Smooth muscle cell of the brain vasculature (primary cell): ENCODE measurements around the gene CPOX.
A peak's percentile ranks its signal among the peaks of the same experiment; 100 is the strongest.
"Not testable (repeated sequence)": the region's sequence is repeated elsewhere in the genome, so short reads cannot be mapped to it uniquely, and the experiment has no call there.

Source experiments
- DNase-seq: peaks from one replicate; pipeline ENCODE4 v3.0.0-alpha.2; 2012; ENCODE audit warnings: low read depth, low spot score

The CPOX gene

DNA sequence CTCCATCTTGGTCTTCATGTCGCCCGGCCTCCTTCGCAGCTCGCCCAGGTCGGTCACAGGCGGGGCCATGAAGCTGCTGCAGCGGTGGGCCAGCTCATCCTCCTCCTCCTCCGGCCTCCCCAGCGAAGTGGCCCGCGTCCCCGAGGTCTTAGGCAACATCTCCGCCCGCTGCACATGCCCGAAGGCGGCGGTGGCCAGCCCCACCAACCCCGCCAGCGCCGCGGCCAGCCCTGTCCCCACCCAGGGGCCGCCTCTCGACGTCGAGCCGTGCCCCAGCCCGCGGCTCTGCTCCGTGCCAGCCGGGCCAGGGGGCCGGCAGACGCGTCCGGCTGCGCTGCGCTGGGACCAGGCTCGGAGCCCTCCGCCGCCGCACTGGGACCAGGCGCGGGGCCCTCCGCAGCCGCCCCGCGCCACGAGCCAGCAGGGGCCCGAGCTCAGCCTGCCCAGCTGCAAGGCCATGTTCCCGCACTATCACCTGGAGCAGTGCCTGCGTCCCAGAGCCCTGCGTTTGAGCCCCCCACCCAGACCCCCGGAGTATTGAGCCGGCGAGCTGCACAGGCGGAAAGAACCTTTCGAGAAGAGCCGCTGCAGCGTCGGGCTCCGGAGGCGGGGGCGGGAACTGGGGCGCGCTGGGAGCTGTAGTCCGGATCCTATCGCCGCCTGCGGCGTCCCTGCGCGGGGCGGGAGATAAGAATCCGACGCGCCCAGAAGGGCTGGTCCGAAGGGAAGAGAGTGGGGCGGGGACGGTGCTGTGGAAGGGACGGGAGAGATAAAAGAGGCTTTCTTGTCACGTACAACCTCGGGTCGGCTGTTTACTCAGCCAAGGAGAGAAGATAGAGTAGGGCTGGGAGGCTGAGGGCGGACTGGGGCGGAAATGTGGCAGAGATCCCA, at the start of gene CPOX:
Gene CPOX, minus strand, starts transcription at position 566 of the 891 bp plus-strand sequence. Its CDS starts 107 bp downstream, at position 459.
- peak; percentile 56 for DNase-seq

DNA sequence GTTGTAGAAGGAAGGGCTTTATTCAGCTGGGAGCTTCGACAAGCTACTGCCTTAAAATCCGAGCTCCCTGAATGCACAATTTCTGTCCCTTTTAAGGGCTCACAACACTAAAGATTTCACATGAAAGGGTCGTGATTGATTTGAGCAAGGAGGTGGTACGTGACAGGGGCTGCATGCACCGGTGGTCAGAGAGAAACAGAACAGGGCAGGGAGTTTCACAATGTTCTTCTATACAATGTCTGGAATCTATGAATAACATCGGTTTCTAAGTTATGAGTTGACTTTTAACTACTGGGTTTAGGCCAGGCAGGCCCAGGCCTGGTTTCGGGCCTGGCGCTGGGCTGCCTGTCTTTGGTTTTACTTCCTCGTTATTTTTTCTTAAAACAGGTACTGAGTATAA, 49.4 kb upstream of the CPOX start:
- not testable (repeated sequence) for DNase-seq

DNA sequence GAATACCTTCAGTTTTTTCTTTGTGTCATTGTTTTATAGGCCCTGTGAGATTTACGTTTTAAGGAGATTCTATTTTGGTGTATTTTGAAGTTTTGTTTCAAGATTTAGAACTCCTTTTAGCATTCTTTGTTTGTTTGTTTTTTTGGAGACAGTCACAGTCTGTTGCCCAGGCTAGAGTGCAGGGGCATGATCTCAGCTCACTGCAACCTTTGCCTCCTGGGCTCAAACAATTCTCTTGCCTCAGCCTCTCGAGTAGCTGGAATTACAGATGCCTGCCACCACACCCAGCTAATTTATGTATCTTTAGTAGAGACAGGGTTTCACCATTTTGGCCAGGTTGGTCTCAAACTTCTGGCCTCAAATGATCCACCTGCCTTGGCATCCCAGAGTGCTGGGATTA, 48.3 kb upstream of the CPOX start:
- not testable (repeated sequence) for DNase-seq

DNA sequence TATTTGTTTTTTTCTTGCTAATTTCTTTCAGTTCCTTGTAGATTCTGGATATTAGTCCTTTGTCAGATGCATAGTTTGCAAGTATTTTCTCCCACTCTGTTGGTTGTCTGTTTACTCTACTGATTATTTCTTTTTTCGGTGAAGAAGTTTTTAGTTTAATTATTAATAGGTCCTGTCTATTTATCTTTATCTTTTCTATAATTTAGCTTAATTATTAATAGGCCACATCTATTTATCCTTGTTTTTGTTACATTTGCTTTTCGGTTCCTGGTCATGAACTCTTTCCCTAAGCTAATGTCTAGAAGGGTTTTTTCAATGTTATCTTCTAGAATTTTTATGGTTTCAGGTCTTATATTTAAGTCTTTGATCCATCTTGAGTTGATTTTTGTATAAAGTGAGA, 45.1 kb upstream of the CPOX start:
- not testable (repeated sequence) for DNase-seq

DNA sequence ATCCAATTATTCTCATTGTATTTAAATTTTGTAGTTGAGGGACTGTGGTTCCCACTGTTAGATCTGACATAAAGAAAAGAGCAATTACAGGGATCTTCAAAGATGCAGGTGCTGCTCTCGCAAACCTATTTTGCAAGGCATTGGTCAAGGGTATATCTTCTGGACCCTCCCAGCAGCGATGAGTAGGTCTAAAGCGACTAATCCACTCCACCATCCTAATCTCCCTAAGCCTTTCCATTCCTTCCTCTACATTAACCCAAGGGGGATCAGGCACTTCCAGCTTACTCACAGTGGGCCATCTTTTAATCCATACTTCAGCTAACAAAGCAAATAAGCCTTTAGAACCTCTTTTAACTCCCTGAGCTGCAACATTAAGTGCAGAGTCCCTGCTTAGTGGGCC, 37.0 kb upstream of the CPOX start:
- DNase-seq, result no peak

DNA sequence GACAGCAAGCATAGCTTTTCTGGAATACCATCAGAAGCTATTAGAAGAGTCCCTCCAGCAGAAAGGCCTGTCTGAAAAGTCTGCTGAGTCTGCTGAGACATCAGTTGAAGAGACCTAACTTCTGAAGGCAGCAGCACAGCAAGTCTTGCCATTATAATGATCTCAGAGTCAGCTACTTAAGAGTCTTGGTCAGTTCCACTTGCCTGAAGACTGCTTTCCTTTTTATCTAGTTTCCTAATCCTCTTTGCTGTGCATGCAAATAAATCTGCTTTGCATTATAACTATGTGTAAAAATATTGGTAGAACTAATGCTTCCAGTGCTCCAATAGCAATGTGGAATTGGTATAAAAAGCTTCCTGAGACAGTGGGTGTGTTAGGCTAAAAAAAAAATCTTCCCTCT, 34.9 kb upstream of the CPOX start:
- DNase-seq, result no peak

DNA sequence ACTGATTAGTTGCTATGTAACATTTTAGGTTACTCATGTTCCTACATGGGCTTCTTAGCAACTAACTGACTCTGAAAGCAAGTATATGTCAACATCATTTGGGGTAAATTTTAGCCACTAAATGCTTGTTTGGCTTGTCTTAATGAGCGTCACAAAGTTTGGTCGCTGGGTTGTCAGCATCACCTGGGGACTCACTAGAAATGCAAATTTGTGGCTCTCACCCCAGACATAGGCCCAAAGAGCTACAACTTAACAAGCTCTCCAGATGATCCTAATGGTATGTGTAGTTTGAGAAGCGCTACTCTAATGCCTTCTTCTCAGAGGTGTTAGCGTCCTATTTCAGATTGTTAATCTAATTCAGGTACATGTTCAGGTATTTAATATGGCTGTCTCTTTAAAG, 32.7 kb upstream of the CPOX start:
- no peak for DNase-seq

DNA sequence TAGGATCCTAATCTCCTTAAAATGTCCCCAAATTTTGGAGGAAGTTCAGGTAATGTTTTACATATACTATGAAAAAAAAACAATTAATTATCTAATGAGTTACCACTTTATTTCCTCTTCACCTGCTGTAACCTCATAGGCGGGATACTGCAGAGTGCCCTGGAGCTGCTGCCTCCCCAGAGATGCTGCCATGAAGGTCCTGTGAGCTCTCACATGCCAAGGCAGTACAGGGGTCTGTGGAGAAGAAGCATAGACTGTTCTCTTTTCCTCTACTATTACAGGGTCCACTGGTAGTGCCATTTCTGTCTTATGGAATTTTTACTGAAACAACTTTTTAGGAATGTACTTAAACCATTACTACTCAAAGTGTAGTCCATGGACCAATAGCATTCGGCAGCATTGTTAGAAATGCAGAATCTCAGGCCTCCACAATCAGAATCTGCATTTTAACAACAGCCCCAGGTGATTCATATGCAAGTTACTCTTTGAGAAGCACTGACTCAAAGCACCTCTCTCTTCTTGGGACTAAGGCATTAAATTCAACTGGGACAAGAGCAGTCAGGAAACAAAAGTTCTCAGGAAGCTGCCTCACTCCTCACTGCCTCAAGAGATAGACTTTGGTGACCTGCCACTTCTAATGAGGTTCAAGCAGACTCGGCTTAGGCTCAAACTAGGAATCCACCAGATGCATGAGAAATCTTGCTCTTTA, 30.3 kb upstream of the CPOX start:
- DNase-seq, result no peak

DNA sequence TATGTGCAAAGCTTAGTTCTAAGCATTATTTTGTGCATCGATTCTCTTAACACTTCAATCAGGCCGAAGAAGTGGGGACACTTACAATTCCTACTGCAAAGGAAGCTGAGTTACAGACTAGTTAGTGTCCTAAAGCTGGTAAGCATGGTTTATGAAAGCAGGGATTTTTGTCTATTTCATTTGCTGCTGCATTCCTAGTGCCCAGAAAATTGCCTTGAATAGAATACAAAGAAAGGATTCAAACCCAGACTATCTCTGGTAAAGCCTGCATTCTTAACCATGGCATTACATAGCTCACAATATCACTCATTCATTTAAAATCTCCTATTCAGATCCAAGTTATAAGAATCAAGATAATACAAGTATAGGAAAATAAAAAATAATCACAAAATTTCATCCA, 24.4 kb upstream of the CPOX start:
- DNase-seq, result no peak

DNA sequence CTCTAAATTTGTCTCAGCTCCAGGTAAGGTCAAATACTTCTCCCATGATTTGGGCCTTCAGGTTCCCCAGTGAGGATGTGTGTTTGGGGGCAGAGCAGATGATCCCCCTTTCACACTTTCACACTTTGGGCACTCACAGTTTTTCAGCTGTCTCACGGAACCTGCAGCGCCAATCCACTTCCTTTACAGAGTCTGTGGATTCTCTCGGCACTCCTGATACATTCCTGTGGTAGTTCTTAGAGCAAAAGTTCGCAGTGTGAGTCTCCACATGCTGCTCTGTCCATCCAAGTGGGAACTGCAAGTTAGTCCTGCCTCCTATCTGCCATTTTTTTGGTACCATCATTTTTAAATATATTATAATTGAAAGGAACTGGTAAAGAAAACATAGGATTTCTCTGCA, 20.2 kb upstream of the CPOX start:
- no peak for DNase-seq

DNA sequence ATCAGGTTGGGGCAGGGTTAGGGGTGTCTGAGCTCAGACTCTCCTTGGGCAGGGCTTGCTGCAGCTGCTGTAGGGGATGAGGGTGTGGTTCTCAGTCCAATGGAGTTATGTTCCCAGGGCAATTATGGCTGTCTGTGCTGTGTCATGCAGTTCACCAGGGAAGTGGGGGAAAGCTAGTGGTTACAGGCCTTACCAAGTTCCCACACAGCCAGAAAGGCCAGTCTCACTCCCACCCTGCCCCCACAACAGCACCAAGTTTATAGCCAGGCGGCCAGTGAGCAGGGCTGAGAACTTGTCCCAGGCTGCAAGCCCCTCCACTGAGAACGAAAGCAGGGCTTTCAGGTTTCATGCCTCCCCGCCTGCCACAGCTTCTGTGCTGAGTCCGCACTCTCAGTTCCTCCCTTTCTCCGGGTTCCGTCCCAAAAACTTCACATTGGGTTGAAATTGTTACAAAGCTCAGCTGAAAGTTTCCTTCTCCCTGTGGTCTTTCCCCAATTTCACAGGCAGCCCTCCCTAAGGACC, 19.6 kb upstream of the CPOX start:
- no peak for DNase-seq

DNA sequence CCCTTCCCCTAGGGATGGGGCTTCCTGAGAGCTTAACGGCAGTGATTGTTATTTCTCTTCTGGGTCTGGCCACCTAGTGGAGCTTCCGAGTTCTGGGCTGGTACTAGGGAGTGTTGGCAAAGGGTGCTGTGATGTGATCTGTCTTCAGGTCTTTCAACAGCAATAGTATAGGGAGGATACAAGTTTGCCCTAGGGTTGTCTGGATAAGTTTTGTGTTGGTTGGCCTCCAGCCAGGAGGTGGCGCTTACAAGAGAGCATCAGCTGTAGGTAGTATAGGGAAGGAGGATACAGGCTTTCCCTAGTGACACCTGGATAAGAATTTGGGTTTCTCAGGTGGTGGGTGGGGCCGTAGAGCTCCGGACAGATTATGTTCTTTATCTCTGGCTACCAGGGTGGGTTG, 19.2 kb upstream of the CPOX start:
- DNase-seq, result no peak

DNA sequence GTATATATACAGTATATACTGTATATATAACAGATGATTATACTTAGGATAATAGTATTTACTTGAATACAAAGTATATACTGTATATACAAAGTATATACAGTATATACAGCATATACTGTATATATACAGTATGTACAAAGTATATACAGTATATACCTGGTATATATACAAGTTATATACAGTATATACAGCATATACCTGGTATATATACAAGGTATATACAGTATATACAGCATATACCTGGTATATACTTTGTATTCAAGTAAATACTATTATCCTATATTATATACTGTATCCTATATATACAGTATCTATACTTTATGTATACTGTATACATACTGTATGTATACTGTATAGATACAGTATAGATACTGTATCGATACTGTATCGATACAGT, 14.6 kb upstream of the CPOX start:
- no peak for DNase-seq

DNA sequence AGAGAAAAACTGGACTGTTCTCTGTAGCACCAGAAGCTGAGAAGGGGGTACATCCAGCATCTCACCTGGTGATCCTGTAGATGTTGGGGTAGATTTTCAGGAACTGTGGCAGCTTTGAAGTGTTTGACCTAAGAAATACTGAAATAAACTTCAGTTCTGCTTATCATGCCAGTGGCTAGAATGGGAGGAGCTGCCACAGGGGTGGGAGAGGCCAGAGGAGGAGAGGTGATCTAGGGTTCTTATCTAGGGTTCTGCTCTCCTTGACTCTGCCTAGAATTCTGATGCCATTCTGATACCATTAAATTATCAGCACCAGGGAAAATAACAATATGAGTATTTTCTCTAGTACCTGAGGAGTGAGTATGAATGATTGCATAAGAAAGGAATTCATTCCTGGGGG, 10.2 kb upstream of the CPOX start:
- no peak for DNase-seq

DNA sequence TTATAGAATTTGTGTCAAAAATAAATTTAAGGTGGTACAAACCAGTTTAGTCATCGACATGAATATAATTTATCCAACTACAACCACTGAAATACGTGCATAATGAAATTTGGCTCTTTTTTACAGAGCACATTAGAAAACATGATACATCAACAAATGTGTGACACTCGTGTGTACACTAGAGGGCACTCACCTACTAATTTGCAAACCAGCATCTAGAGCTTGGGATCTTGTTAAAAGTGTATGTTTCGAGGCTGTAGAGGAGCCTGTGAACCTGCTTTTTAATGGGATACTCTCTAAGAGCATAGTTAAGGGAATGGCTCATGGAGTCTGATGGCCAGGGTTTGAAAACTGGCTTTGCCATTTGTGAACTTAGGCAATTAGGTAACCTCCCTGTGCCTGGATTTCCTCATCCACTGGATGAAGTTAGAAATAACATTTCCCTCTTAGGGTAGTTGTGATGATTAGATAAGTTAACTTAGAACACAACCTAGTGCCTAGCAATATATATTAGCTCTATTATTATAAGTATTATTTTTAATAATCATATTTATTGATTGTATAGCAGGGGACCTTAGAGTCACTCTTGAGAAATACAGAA, 8.8 kb upstream of the CPOX start:
- DNase-seq, result no peak

DNA sequence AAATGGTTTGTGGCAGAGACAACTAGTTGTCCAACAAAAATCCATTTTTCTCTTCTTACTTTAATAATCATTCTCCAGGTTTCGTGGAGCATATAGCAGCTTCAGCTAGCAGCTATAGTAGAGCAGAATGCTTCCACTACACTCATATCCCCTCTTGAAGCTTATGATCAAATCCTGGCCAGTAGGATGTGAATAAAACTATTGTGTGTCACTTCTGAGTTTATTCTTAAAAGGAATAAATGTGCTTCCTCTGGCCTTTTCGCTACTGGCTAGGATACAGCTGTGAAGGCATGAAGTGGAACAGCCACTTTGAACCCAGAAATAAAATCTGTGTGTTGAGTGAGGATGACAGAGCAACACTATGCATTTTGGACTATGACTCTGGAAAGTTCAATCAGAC, 7.8 kb upstream of the CPOX start:
- no peak for DNase-seq

DNA sequence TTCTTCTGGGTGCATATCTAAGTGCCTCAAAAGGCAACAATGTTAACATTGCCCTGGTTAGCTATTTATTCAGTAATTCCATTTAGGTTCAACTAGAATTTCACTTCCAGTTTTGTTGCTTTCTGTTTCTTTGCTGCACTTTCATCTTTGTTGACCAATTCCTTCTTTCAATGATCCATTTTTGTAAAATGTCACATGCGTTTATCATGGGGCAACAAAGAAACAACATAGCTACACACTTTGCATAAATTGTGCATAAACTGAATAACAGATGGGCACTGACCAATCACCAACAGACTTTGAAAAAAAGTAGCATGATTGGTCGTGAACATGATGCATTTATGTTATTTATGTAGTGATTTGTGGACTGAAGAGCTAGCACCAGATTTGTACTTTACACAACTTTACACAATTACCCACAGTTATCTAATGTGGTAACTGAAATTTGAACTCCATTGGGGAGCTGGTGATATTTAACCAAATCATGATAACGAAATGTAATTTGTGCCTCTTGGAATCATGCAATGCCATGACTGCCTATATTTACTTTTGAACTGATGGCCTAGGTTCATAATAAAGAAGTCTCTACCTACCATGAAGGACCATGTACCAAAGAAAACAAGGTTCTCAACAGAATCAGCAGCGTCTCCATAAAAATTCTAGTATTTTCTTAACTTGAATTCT, 7.1 kb upstream of the CPOX start:
- DNase-seq, result no peak

DNA sequence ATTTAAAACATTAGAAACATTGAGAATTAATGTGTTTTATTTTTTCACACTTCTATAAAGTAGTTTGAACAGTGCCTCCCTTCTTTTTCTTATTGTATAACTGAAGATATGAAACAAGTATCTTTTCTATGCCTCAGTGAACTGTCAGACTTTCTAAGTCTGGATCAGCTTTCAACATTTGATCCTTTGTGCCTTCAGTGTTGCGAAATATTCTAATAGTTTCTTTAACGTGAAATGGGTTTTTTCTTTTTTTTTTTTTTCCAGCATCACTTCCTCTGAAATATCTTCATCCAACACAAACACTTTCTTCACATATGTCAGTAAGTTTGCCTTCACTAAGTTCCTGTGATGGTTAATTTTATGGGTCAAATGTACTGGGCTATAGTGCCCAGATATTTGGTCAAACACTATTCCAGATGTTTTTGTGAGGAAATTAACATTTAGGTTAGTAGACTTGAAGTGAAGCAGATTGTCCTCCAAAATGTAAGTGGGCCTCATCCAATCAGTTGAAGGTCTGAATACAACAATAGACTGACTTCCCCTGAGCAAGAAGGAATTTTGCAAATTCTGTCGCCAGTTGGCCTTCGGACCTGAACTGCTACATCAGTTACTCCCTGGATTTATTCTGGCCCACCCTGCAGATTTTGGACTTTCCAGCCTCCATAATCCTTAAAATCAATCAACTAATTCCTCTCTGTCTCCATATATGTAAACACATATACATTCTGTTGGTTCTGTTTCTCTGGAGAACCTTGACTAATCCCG, 6.4 kb upstream of the CPOX start:
- DNase-seq, result no peak

DNA sequence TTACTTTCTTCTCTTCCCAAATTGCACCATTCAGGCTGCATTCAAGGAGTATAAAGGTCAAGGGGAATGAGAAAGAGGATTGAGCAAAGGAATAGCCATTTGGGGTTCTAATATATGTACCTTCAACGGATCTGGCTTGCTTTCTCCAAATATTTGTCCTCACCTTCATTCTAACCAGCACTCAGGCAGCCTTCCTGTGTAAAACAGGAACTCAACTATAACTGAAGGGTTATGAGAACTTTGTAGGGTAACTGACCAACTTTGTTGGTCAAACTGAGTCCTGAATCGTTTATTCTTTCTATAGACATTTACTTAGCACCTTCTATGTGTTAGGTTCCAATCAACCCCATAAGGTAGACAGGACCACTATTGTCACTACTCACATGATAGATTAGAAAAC, 5.1 kb upstream of the CPOX start:
- DNase-seq, result no peak

DNA sequence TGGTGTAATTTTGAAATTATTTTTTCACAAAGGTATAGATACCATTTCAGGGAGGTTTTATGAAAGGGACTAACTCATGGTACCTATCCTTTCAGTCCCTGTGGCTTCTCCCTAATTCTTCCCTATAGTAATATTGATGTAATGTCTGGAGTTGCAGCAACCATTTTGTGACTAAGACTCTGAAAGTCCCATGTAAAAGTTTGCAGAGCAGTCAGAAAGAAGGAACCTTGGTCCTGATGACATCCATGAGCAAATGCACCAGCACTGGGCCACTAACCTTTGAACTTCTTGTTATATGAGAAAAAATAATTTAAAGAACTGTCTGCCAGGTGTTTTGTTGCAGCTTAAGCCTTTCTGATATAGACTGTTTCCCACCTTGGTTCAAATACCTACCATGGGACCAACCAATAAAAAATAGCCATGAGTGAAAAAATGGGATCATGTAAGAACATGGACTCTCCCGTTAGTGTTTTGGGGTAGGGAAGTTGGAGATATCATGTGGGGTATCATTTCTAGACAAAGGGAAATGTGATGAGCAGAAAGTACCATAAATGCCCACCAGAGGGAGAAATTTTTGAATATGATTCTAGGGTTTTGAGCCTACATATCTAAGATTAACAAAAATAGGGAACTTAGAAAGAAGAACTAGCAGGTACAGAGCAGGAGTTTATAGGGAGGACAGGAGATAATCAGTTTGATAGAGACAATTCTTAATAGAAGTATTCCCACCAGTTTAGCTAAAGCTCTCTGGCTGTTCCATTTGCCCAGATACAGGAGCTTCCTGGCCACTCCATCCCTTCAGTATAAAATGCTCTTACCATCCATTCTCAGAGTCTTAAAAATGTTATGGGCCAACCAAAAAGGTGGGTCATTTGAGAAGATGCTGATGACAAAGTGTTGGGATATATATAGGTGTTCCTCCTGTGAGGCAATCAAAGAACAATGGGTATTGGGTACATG, 3.4 kb upstream of the CPOX start:
- no peak for DNase-seq
